ENCODE data around the gene HBZ.
A peak's percentile ranks its signal among the peaks of the same experiment; 100 is the strongest.
"Not testable (repeated sequence)": the region's sequence is repeated elsewhere in the genome, so short reads cannot be mapped to it uniquely, and the experiment has no call there.

HBZ gene

DNA sequence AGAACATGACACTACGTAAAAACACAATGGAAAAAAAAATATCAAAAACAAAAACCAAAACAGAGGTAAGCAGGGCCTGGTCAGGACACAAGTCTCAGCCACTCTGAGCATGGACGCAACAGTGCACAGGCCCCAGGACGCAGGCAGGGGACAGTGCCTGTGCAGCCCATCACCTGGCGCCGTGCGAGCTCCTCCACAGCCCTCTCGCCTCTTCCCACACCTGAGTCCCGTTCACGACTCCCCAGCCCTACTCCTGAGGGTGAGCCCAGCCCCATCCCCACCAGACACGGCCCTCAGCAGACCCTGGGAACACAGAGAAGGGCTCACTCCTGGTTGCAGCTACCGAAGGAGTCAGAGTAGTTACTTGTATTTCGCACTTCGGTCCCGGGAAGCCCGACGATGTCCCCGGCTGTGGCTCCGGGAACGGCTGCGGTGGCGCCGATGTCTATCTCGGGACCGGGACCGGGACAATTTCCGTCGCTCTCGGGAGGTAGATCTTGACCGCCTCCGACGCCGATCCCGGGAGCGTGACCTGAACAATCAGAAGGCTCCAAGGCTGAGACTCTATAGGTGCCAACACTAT is 37.3 kb downstream of the HBZ start:
- H3K9me3 Mint-ChIP-seq: no peaks in the 10 kb centered on the region
- H3K4me3 Mint-ChIP-seq: no peak overlapping the region
- no peak overlapping the region for H3K27ac Mint-ChIP-seq
- DNase-seq: no peak
- H3K27me3 Mint-ChIP-seq: no peaks in the 10 kb centered on the region
- H3K36me3 Mint-ChIP-seq (ENCODE audit: low read depth): peaks cover 82% of the 10 kb centered on the region
- peaks cover 6% of the 10 kb centered on the region for H3K4me1 Mint-ChIP-seq (ENCODE audit: low read depth)

DNA sequence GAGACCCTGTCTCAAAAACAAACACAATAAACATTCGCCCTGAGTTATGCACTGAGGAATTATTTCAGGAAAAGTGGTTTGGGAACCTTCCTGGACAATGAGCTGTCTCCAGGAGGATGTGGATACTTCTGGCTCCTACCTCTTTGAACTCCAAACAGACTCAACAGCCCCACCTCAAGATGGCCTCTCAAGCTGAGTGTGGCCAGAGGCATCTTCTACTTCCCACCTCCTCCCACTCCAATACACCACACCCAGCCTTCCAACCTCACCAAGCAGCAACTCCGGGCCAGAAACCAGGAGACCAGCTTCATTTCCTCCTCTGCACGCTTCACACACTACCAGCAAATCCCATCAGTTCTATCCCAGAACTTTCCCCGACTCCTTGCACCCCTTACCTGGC is 39.4 kb downstream of the HBZ start:
- H3K27me3 Mint-ChIP-seq: no peaks in the 10 kb centered on the region
- H3K27ac Mint-ChIP-seq: peak overlapping the region; percentile 63
- H3K4me3 Mint-ChIP-seq: no peak overlapping the region
- H3K9me3 Mint-ChIP-seq: no peaks in the 10 kb centered on the region
- H3K36me3 Mint-ChIP-seq (ENCODE audit: low read depth): peaks cover 92% of the 10 kb centered on the region
- no peak for DNase-seq
- H3K4me1 Mint-ChIP-seq (ENCODE audit: low read depth): peaks cover 6% of the 10 kb centered on the region

DNA sequence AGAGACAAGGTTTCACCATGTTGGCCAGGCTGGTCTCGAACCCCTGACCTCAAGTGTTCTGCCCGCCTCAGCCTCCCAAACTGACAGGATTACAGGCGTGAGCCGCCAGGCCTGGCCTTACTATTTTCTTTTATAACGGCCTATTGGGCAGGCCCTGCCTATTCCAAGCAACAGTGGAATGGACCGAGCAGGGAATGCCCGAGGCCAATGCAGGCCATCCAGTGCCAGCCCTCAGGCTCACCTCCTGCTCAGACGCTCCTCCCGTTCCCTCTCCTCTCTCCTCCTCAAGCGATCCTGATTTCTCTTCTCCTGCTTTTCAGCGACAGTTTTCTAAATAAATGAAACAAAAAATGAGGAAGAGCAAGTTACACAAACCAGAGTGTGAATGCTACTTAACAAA is 40.2 kb downstream of the HBZ start:
- H3K4me3 Mint-ChIP-seq: no peak overlapping the region
- H3K27ac Mint-ChIP-seq: no peak overlapping the region
- no peaks in the 10 kb centered on the region for H3K27me3 Mint-ChIP-seq
- H3K36me3 Mint-ChIP-seq (ENCODE audit: low read depth): peaks cover 91% of the 10 kb centered on the region
- H3K4me1 Mint-ChIP-seq (ENCODE audit: low read depth): peaks cover 6% of the 10 kb centered on the region
- no peaks in the 10 kb centered on the region for H3K9me3 Mint-ChIP-seq
- DNase-seq: no peak

DNA sequence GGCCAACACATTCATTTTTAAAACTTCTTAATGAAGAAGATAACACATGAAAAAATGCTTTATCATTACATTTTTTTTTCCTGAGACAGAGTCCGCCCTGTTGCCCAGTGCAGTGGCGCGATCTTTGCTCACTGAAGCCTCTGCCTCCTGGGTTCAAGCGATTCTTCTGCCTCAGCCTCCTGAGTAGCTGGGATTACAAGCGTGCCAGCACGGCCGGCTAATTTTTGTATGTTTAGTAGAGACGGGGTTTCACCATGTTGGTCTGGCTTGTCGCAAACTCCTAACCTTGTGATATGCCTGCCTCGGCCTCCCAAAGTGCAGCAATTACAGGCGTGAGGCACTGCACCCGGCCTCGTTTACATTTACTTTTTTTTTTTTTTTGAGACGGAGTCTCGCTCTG is 41.0 kb downstream of the HBZ start:
- no peak overlapping the region for H3K4me3 Mint-ChIP-seq
- no peaks in the 10 kb centered on the region for H3K9me3 Mint-ChIP-seq
- H3K4me1 Mint-ChIP-seq (ENCODE audit: low read depth): peaks cover 6% of the 10 kb centered on the region
- no peak for DNase-seq
- H3K27me3 Mint-ChIP-seq: no peaks in the 10 kb centered on the region
- H3K36me3 Mint-ChIP-seq (ENCODE audit: low read depth): peaks cover 94% of the 10 kb centered on the region
- H3K27ac Mint-ChIP-seq: no peak overlapping the region

DNA sequence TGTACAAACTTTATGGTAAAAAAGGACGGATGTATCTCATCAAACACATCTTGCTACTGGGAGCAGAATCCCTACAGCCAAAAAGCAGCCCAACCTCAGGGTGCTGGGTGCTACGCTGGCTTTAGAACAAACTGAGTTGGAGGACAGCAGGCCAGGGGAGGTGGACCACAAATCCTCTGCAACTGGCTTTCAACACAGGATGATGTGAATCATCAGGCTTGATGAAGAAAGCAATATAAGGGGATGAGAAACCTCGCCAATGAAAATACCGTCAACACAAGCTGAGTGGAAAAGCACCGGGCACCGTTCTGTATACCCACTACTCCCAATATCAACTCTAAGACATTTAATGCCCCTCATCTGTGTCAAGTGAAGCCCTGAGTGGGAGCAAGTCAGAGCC is 42.1 kb downstream of the HBZ start:
- Mint-ChIP-seq H3K27ac (peak overlapping the region; percentile 4), H3K4me3 (no peak overlapping the region), H3K27me3 (no peaks in the 10 kb centered on the region), H3K36me3 (ENCODE audit: low read depth) (peaks cover 94% of the 10 kb centered on the region), H3K9me3 (no peaks in the 10 kb centered on the region), H3K4me1 (ENCODE audit: low read depth) (no peaks in the 10 kb centered on the region)
- no peak for DNase-seq

DNA sequence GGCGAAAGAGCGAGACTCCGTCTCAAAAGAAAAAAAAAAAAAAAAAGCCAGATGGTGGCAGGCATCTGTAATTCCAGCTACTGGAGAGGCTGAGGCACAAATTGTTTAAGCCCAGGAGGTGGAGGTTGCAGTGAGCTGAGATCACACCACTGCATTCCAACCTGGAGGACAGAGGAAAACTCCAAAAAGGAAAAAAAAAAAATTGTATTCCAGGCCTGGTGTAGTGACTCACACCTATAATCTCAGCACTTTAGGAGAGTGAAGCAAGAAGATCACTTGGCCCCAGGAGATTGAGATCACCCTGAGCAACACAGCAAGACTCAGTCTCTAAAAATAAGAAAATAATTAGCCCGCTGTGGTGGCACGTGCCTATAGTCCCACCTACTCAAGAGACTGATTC is 47.9 kb downstream of the HBZ start:
- Mint-ChIP-seq H3K4me1 (ENCODE audit: low read depth) (peaks cover 1% of the 10 kb centered on the region), H3K4me3 (no peak overlapping the region), H3K36me3 (ENCODE audit: low read depth) (peaks cover 85% of the 10 kb centered on the region), H3K9me3 (no peaks in the 10 kb centered on the region), H3K27ac (no peak overlapping the region), H3K27me3 (no peaks in the 10 kb centered on the region)
- DNase-seq: no peak

DNA sequence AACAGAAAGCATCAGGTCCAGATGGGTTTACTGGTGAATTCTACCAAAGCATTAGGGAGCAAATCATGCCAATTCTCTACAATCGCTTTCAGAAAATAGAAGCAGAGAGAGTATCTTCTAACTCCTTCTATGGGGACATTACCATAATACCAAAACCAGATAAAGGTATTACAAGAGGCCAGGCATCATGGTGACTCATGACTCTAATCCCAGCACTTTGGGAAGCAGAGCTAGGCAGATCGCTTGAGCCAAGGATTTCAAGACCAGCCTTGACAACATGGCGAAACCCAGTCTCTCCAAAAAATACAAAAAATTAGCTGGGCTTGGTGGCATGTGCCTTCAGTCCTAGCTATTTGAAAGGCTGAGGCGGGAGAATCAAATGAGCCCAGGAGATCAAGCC is 50.8 kb downstream of the HBZ start:
- peaks cover 86% of the 10 kb centered on the region for H3K36me3 Mint-ChIP-seq (ENCODE audit: low read depth)
- peak overlapping the region; percentile 29 for H3K27ac Mint-ChIP-seq
- H3K4me3 Mint-ChIP-seq: no peak overlapping the region
- H3K9me3 Mint-ChIP-seq: no peaks in the 10 kb centered on the region
- peaks cover 7% of the 10 kb centered on the region for H3K4me1 Mint-ChIP-seq (ENCODE audit: low read depth)
- DNase-seq: no peak
- no peaks in the 10 kb centered on the region for H3K27me3 Mint-ChIP-seq

DNA sequence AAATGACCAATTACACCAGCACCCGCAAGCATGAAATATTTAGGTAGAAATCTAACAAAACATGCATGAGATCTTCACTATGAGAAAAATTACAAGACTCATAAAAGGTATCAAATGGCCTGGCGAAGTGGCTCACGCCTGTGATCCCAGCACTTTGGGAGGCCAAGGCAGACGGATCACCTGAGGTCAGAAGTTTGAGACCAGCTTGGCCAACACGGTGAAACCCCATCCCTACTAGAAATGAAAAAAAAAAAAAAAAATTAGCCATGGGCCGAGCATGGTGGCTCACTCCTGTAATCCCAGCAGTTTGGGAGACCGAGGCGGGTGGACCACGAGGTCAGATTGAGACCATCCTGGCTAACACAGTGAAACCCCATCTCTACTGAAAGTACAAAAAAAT is 51.6 kb downstream of the HBZ start:
- not testable (repeated sequence) for DNase-seq; H3K27ac Mint-ChIP-seq; H3K27me3 Mint-ChIP-seq; H3K9me3 Mint-ChIP-seq; H3K4me1 Mint-ChIP-seq (ENCODE audit: low read depth); H3K4me3 Mint-ChIP-seq
- peaks cover 86% of the 10 kb centered on the region for H3K36me3 Mint-ChIP-seq (ENCODE audit: low read depth)
